ENCODE results near the gene ZNF407.
A peak's percentile ranks its signal among the peaks of the same experiment; 100 is the strongest.

ZNF407 gene

DNA sequence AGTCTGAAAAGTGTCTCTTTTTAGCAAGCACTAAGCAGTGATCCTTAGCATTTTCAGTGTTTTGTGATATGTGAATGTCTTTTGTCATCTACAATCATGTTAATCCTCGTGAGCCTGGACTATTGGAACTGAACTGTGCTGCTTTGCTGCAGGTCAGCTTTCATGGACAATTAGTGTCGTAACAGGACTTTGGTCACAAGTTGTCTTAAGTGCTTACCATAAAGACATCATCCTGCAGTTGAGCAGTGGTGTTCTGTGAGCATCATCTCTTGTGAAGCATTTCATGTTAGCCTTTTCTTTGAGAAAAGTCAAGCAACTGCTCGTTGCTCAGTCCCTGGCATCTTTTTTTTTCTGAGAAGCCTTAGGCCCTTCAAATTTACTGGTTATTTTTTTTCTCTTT, 135.9 kb downstream of the ZNF407 start:
- DNase-seq (ENCODE audit: low read depth): no peak
- TF ChIP-seq, protein P1, sequence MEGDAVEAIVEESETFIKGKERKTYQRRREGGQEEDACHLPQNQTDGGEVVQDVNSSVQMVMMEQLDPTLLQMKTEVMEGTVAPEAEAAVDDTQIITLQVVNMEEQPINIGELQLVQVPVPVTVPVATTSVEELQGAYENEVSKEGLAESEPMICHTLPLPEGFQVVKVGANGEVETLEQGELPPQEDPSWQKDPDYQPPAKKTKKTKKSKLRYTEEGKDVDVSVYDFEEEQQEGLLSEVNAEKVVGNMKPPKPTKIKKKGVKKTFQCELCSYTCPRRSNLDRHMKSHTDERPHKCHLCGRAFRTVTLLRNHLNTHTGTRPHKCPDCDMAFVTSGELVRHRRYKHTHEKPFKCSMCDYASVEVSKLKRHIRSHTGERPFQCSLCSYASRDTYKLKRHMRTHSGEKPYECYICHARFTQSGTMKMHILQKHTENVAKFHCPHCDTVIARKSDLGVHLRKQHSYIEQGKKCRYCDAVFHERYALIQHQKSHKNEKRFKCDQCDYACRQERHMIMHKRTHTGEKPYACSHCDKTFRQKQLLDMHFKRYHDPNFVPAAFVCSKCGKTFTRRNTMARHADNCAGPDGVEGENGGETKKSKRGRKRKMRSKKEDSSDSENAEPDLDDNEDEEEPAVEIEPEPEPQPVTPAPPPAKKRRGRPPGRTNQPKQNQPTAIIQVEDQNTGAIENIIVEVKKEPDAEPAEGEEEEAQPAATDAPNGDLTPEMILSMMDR (conservative IDR thresholded peaks at IDR 0.05; ENCODE audit: control insufficient read depth, insufficient read depth, low read depth, low read length): no peak

DNA sequence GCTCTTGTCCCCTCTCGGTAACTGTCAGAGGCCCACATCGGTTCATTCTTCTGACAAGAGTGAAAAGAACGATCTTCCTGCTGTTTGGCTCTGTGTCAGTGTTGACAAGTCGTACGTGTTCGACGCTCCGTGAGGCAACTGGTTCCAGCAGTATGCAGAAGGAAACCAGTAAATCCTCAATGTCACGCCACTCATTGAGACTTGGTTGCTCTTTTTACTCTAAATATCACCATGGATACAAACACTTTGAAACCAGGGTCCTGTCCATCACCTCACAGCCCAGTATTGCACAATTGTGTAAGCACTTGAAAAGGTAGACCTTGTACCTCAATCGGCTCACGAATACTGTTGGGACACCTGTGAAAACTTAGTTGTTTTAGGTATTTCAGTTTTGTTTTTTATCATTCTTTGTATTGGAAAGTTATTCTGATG, 136.4 kb downstream of the ZNF407 start:
- DNase-seq (ENCODE audit: low read depth): no peak
- TF ChIP-seq, protein P1 (conservative IDR thresholded peaks at IDR 0.05; ENCODE audit: control insufficient read depth, insufficient read depth, low read depth, low read length): no peak
- H3K4me3 ChIP-seq (ENCODE audit: control insufficient read depth, low read depth, low read length): no peak overlapping the region

More for the DNA sequence above, 135.9 kb downstream of the ZNF407 start:
- no peak overlapping the region for H3K4me3 ChIP-seq (ENCODE audit: control insufficient read depth, low read depth, low read length)

DNA sequence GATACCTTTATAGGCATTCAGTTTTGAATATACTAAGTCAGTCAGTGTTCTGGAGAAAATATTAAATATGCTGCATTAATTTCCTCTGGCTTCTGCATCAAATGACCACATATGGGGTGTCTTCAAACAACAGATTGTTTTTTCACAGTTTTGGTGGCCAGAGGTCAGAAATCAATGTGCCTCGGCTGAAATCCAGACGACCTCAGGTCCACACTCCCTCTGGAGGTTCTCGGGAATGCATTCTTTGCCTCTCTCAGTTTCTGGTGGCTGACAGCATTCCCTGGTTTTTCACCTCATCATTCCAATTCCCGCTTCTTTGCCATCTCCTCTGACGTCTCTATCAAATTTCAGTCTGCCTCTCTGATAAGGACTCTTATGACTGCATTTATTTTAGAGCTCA, 142.3 kb downstream of the ZNF407 start:
- no peak overlapping the region for H3K4me3 ChIP-seq (ENCODE audit: control insufficient read depth, low read depth, low read length)
- DNase-seq (ENCODE audit: low read depth): no peak
- TF ChIP-seq, protein P1 (conservative IDR thresholded peaks at IDR 0.05; ENCODE audit: control insufficient read depth, insufficient read depth, low read depth, low read length): no peak

DNA sequence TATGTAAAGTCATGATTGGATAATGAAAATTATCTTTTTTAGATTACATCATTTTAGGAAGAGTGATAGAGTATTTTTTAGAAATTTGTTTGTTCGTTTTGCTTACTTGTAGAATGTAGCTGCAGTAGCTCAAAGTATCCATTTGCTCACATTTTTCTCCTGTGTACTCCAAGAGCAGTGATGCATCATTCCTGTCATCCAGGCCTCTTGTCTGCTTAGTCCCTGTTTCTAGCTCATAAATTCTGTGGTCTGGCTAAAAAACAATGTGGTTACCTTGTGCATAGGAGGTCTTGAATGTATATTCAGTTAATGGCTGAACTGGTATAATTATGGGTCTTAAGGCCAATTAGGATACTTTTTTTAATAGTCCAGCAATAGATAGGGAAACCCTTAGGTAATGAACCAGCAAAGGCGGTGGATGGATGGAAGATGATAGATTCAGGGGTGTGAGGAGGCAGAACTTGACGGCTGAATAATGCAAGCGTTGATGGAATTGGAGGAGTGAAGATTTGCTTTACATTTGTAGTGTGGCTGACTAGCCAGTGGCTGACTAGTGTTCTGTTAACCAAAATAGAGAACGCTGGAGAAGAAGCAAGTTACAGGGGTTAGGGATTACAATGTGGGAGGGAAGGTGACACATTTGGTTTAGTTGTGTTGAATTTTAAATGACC, 145.0 kb downstream of the ZNF407 start:
- DNase-seq (ENCODE audit: low read depth): peak; percentile 41
- H3K4me3 ChIP-seq (ENCODE audit: control insufficient read depth, low read depth, low read length): no peak overlapping the region
- TF ChIP-seq, protein P1 (conservative IDR thresholded peaks at IDR 0.05; ENCODE audit: control insufficient read depth, insufficient read depth, low read depth, low read length): no peak

DNA sequence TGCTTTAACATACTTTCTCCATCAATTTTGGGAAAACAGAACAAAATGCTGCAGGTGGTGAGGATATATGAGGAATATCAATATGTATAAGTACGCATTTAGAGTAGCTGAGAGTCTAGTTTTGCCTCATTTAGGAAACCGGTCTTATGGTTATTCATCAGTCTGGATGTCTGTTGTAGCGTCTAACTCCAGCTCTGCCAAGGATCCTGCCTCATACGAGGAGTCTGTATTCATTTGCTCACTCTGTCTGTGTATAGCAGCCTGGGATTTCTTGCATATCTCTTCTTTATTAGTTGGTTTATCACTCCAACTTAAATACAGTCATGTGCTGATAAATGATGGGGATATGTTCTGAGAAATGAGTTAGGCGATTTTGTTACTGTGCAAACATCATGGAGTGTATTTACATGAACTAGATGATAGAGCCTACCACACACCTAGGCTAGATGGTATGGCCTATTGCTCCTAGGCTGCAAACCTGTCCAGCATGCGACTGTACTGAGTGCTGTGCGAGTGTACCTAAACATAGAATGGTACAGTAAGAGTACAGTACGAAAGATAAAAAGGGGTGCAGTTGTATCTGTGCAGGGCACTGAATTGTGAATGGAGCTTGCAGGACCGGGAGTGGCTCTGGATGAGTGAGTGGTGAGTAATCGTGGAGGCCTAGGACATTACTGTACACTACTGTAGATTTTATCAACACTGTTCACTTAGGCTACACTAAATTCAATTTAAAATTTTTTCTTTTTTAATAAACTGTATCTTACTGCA, 148.1 kb downstream of the ZNF407 start:
- TF ChIP-seq, protein P1 (conservative IDR thresholded peaks at IDR 0.05; ENCODE audit: control insufficient read depth, insufficient read depth, low read depth, low read length): no peak
- H3K4me3 ChIP-seq (ENCODE audit: control insufficient read depth, low read depth, low read length): no peak overlapping the region
- DNase-seq (ENCODE audit: low read depth): peak; percentile 68

DNA sequence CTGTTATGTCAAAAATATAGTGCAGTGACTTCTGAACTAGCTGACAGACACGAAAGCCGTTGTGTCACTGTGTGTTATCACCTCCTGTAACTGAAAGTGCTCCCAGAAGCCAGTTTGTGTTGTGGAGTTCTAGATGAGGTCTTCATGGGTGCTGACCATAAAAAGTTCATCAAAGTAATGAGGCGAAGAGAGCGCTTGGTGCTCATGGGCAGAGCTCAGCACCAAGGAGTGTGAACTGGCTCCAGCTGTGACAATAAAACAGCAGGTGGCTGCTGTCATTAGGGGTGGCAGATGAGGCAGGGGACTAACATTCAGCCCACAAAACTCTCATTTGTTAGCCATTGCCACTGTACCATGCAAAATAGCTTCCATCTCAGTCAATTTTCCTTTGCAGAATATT, 151.1 kb downstream of the ZNF407 start:
- H3K4me3 ChIP-seq (ENCODE audit: control insufficient read depth, low read depth, low read length): no peak overlapping the region
- TF ChIP-seq, protein P1 (conservative IDR thresholded peaks at IDR 0.05; ENCODE audit: control insufficient read depth, insufficient read depth, low read depth, low read length): no peak

More for the DNA sequence above, 151.1 kb downstream of the ZNF407 start:
- no peak for DNase-seq (ENCODE audit: low read depth)

Data from fibroblast of mammary gland (primary cell).